NT2/D1 (cell line): ENCODE results near the gene SRL.

Experiments used
- SUZ12 ChIP-seq: IDR thresholded peaks from 2 replicates; pipeline ENCODE4 v1.6.1; 2011; ENCODE audit not compliant: insufficient read length, insufficient read depth; ENCODE audit errors: extremely low read depth
- YY1 ChIP-seq: IDR thresholded peaks from 2 replicates; pipeline ENCODE4 v1.6.1; 2011; ENCODE audit not compliant: insufficient read length, insufficient read depth
- ZNF274 ChIP-seq: IDR thresholded peaks from 2 replicates; pipeline ENCODE4 v1.6.1; 2011; ENCODE audit warnings: mild to moderate bottlenecking, low read depth, low read length

GRCh38 chr16:4285167-4285566 lies 43.3 kb upstream of the SRL start:
- no peak for TF ChIP-seq SUZ12
- TF ChIP-seq ZNF274: no peak
- TF ChIP-seq YY1: no peak
